Measurements from ENCODE around the gene EPS8. TPM values are rescaled to one million over a fixed set of nuclear protein-coding genes. Genes with fewer than 3 reads are reported as not detected.

EPS8 gene
- total RNA-seq, 2 donors from 2014 or later = 6.7 to 8.1 TPM

GRCh38 chr12:15772405-15773018 is 16.7 kb downstream of the EPS8 start:
- WGBS, 2 experiments (ENCODE audit: insufficient coverage in 1 of 2, insufficient read length in 1 of 2) = 94 to 100% methylated on average over 2 of the region's 2 CpGs
- DNase-seq = no peak

GRCh38 chr12:15770581-15770980 is 18.6 kb downstream of the EPS8 start:
- DNase-seq = no peak
- no peaks in the 10 kb centered on the region for H3K4me1 ChIP-seq (ENCODE audit: control insufficient read depth, insufficient read depth, low read length)
- H3K4me3 ChIP-seq (ENCODE audit: low read length) = no peak overlapping the region
- peaks cover 18% of the 10 kb centered on the region for H3K4me1 Mint-ChIP-seq
- no peak overlapping the region for H3K4me3 Mint-ChIP-seq
- no peak for TF ChIP-seq CTCF (conservative IDR thresholded peaks at IDR 0.05)
- H3K27me3 Mint-ChIP-seq (ENCODE audit: insufficient read depth) = no peaks in the 10 kb centered on the region
- no peaks in the 10 kb centered on the region for H3K9me3 ChIP-seq (ENCODE audit: control insufficient read depth, low read length)
- no peaks in the 10 kb centered on the region for H3K36me3 Mint-ChIP-seq (ENCODE audit: low read depth)
- H3K36me3 ChIP-seq (ENCODE audit: control insufficient read depth, insufficient read depth, low read length) = no peaks in the 10 kb centered on the region
- H3K9me3 Mint-ChIP-seq = no peaks in the 10 kb centered on the region
- no peak overlapping the region for H3K27ac ChIP-seq (ENCODE audit: low read depth, low read length)
- no peak overlapping the region for H3K9ac ChIP-seq (ENCODE audit: extremely low read depth, low read length, poor library complexity, severe bottlenecking)
- peak overlapping the region; percentile 4 for H3K27ac Mint-ChIP-seq
- no peaks in the 10 kb centered on the region for H3K27me3 ChIP-seq (ENCODE audit: control insufficient read depth, insufficient read depth, low read length, poor library complexity, severe bottlenecking)
- 91% methylated on average over 1 of the region's 1 CpG; no CpG with 5 or more reads in 1 of the 2 experiments for WGBS, 2 experiments (ENCODE audit: insufficient coverage in 1 of 2, insufficient read length in 1 of 2)

More at GRCh38 chr12:15772405-15773018, 16.7 kb downstream of the EPS8 start:
- Histone ChIP-seq H3K36me3 (ENCODE audit: control insufficient read depth, insufficient read depth, low read length) (no peaks in the 10 kb centered on the region), H3K27me3 (ENCODE audit: control insufficient read depth, insufficient read depth, low read length, poor library complexity, severe bottlenecking) (no peaks in the 10 kb centered on the region), H3K4me3 (ENCODE audit: low read length) (no peak overlapping the region), H3K4me1 (ENCODE audit: control insufficient read depth, insufficient read depth, low read length) (no peaks in the 10 kb centered on the region), H3K9me3 (ENCODE audit: control insufficient read depth, low read length) (no peaks in the 10 kb centered on the region), H3K9ac (ENCODE audit: extremely low read depth, low read length, poor library complexity, severe bottlenecking) (no peak overlapping the region), H3K27ac (ENCODE audit: low read depth, low read length) (no peak overlapping the region)
- H3K27me3 Mint-ChIP-seq (ENCODE audit: insufficient read depth) = no peaks in the 10 kb centered on the region
- peaks cover 18% of the 10 kb centered on the region for H3K4me1 Mint-ChIP-seq
- peak; percentile 94 for TF ChIP-seq CTCF (conservative IDR thresholded peaks at IDR 0.05)
- H3K36me3 Mint-ChIP-seq (ENCODE audit: low read depth) = no peaks in the 10 kb centered on the region
- no peak overlapping the region for H3K4me3 Mint-ChIP-seq
- no peak overlapping the region for H3K27ac Mint-ChIP-seq
- H3K9me3 Mint-ChIP-seq = no peaks in the 10 kb centered on the region

GRCh38 chr12:15770021-15770420 is 19.2 kb downstream of the EPS8 start:
- TF ChIP-seq CTCF (conservative IDR thresholded peaks at IDR 0.05) = no peak
- Mint-ChIP-seq H3K9me3 (no peaks in the 10 kb centered on the region), H3K4me3 (no peak overlapping the region), H3K27me3 (ENCODE audit: insufficient read depth) (no peaks in the 10 kb centered on the region), H3K36me3 (ENCODE audit: low read depth) (no peaks in the 10 kb centered on the region), H3K4me1 (peaks cover 18% of the 10 kb centered on the region), H3K27ac (no peak overlapping the region)
- H3K9ac ChIP-seq (ENCODE audit: extremely low read depth, low read length, poor library complexity, severe bottlenecking) = no peak overlapping the region
- no peak overlapping the region for H3K4me3 ChIP-seq (ENCODE audit: low read length)
- H3K36me3 ChIP-seq (ENCODE audit: control insufficient read depth, insufficient read depth, low read length) = no peaks in the 10 kb centered on the region
- H3K4me1 ChIP-seq (ENCODE audit: control insufficient read depth, insufficient read depth, low read length) = no peaks in the 10 kb centered on the region
- no peak overlapping the region for H3K27ac ChIP-seq (ENCODE audit: low read depth, low read length)
- H3K27me3 ChIP-seq (ENCODE audit: control insufficient read depth, insufficient read depth, low read length, poor library complexity, severe bottlenecking) = no peaks in the 10 kb centered on the region
- 93% methylated on average over 2 of the region's 3 CpGs; no CpG with 5 or more reads in 1 of the 2 experiments for WGBS, 2 experiments (ENCODE audit: insufficient coverage in 1 of 2, insufficient read length in 1 of 2)
- DNase-seq = no peak
- H3K9me3 ChIP-seq (ENCODE audit: control insufficient read depth, low read length) = no peaks in the 10 kb centered on the region

Measured in endodermal cell (in vitro differentiated cells).